H1 (cell line): ENCODE measurements around the gene TRIM59.

Experiments
- BRCA1 ChIP-seq: IDR thresholded peaks from 2 replicates; pipeline ENCODE4 v1.6.1; 2012; ENCODE audit warnings: low read depth, low read length, improper control_type of control experiment
- CHD1 ChIP-seq: IDR thresholded peaks from 2 replicates; pipeline ENCODE4 v1.6.1; 2012; ENCODE audit warnings: low read depth, low read length, improper control_type of control experiment
- CTCF ChIP-seq, 3 experiments: IDR thresholded peaks; 1 replicate in 2 of 3; 2 replicates in 1 of 3; pipeline versions ENCODE4 v1.5.1 to v1.6.1; 2011; ENCODE audit warnings: low read length in 3 of 3, mild to moderate bottlenecking in 3 of 3, inconsistent platforms in 2 of 3, low read depth in 1 of 3, moderate library complexity in 1 of 3; ENCODE audit not compliant: insufficient read depth in 1 of 3; ENCODE audit errors: control extremely low read depth in 1 of 3
- GABPA ChIP-seq: IDR thresholded peaks from 2 replicates; pipeline ENCODE4 v1.6.1; 2011; ENCODE audit warnings: mild to moderate bottlenecking, low read length, moderate library complexity, borderline replicate concordance; ENCODE audit not compliant: insufficient read depth
- POLR2A ChIP-seq, 2 experiments: IDR thresholded peaks; 1 replicate in 1 of 2; 2 replicates in 1 of 2; pipeline ENCODE4 v1.6.1; 2011; ENCODE audit warnings: low read depth in 2 of 2, low read length in 2 of 2, mild to moderate bottlenecking in 2 of 2; ENCODE audit errors: control extremely low read depth in 1 of 2
- RXRA ChIP-seq: IDR thresholded peaks from 2 replicates; pipeline ENCODE4 v1.6.1; 2011; ENCODE audit warnings: low read depth, mild to moderate bottlenecking, low read length, moderate library complexity; ENCODE audit not compliant: insufficient read depth
- SIN3A ChIP-seq, 2 experiments: IDR thresholded peaks in 1 of 2; conservative IDR thresholded peaks in 1 of 2; 2 replicates each; pipeline ENCODE4 v1.6.1; 2011 to 2012; ENCODE audit warnings: low read length in 2 of 2, improper control_type of control experiment in 1 of 2, low read depth in 1 of 2, mild to moderate bottlenecking in 1 of 2
- TAF1 ChIP-seq: IDR thresholded peaks from 2 replicates; pipeline ENCODE4 v1.6.1; 2011; ENCODE audit warnings: mild to moderate bottlenecking, low read depth, low read length
- ZNF274 ChIP-seq: IDR thresholded peaks from 2 replicates; pipeline ENCODE4 v1.7.0; 2012; ENCODE audit warnings: low read length, borderline replicate concordance; ENCODE audit errors: extremely low read depth

GRCh38 chr3:160470181-160470580 lies 20.6 kb upstream of the TRIM59 start:
- TF ChIP-seq CHD1 (no peak), CTCF (IDR thresholded peaks at IDR 0.05; ENCODE audit: control extremely low read depth in 1 of 3, insufficient read depth in 1 of 3, low read depth in 1 of 3, low read length in 3 of 3) (no peak), RXRA (no peak), POLR2A (IDR thresholded peaks at IDR 0.05; ENCODE audit: control extremely low read depth in 1 of 2, low read depth in 2 of 2, low read length in 2 of 2) (no peak), ZNF274 (no peak), BRCA1 (no peak), SIN3A (conservative IDR thresholded peaks at IDR 0.05 in 1 of 2, IDR thresholded peaks at IDR 0.05 in 1 of 2; ENCODE audit: low read depth in 1 of 2, low read length in 2 of 2) (no peak), GABPA (no peak), TAF1 (no peak)
